ENCODE measurements around the gene WFDC1. TPM values are rescaled to one million over a fixed set of nuclear protein-coding genes. Genes with fewer than 3 reads are reported as not detected.

Gene WFDC1
- total RNA-seq, 1 donor from 2014 or later: 3.0 TPM

DNA sequence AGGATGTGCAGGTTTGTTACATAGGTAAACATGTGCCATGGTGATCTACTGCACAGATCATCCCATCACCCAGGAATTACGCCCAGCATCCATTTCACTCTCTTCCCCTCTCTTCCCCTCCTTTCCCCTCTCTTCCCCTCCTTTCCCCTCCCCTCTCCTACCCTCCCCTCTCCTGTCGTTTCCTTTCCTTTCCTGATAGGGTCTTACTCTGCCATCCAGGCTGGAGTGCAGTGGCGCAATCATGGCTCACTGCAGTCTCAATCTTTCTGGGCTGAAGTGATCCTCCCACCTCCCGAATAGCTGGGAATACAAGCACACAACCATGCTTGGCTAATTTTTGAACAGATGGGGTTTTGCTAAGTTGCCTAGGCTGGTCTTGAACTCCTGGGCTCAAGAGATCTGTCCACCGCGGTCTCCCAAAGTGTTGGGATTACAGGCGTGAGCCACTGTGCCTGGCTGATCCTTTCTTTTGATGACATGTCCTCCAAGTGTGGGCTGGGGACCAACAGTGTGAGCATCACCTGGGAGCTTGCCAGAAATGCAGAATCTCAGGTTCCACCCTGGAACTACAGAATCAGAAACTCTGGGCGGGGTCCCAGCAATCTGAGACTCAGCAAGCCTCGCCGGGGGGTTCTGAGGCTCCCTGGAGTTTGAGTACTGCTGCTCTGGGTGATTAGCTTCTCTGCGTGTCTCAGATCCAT is 84.5 kb downstream of the WFDC1 start:
- DNase-seq (ENCODE audit: low spot score in 2 of 2, unreplicated experiment in 2 of 2): no peak
- no peak overlapping the region for H3K4me3 Mint-ChIP-seq
- H3K27me3 Mint-ChIP-seq (ENCODE audit: low read depth): peaks cover 4% of the 10 kb centered on the region
- H3K4me1 Mint-ChIP-seq: peaks cover 20% of the 10 kb centered on the region
- TF ChIP-seq, protein P1, sequence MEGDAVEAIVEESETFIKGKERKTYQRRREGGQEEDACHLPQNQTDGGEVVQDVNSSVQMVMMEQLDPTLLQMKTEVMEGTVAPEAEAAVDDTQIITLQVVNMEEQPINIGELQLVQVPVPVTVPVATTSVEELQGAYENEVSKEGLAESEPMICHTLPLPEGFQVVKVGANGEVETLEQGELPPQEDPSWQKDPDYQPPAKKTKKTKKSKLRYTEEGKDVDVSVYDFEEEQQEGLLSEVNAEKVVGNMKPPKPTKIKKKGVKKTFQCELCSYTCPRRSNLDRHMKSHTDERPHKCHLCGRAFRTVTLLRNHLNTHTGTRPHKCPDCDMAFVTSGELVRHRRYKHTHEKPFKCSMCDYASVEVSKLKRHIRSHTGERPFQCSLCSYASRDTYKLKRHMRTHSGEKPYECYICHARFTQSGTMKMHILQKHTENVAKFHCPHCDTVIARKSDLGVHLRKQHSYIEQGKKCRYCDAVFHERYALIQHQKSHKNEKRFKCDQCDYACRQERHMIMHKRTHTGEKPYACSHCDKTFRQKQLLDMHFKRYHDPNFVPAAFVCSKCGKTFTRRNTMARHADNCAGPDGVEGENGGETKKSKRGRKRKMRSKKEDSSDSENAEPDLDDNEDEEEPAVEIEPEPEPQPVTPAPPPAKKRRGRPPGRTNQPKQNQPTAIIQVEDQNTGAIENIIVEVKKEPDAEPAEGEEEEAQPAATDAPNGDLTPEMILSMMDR (IDR thresholded peaks at IDR 0.05; ENCODE audit: unreplicated experiment): no peak
- H3K27ac Mint-ChIP-seq: peak overlapping the region; percentile 47
- no peaks in the 10 kb centered on the region for H3K36me3 Mint-ChIP-seq
- H3K9me3 Mint-ChIP-seq: peaks cover 2% of the 10 kb centered on the region

Other genes with a start within 250 kb of the WFDC1 start
- gene MBTPS1, start 177.9 kb upstream of the WFDC1 start, total RNA-seq: 143 to 146 TPM (median 146 TPM) in 3 replicates
- gene HSDL1, start 149.7 kb upstream of the WFDC1 start, total RNA-seq: 47.6 to 50.0 TPM (median 48.9 TPM) in 3 replicates
- 0.18 to 0.47 TPM (median 0.22 TPM) in 3 replicates for gene DNAAF1, start 149.6 kb upstream of the WFDC1 start, total RNA-seq
- gene TAF1C, start 107.8 kb upstream of the WFDC1 start, total RNA-seq: 84.0 to 88.6 TPM (median 84.3 TPM) in 3 replicates
- gene ADAD2, start 103.7 kb upstream of the WFDC1 start, total RNA-seq: 0.34 TPM in 1 of 3 replicates, not detected in the others
- not detected in 3 replicates for gene KCNG4, start 54.9 kb upstream of the WFDC1 start, total RNA-seq
- gene ATP2C2, start 73.7 kb downstream of the WFDC1 start, total RNA-seq: 43.5 to 52.5 TPM (median 47.7 TPM) in 3 replicates
- gene MEAK7, start 209.8 kb downstream of the WFDC1 start, total RNA-seq: 37.9 to 42.7 TPM (median 39.6 TPM) in 3 replicates

Data from mesothelial cell of epicardium (in vitro differentiated cells).